Fibroblast of skin of right biceps (primary cell): ENCODE results near the gene ALG14.
"Not testable (repeated sequence)": the region's sequence is repeated elsewhere in the genome, so short reads cannot be mapped to it uniquely, and the experiment has no call there.

Source experiments
- DNase-seq: peaks from one replicate; pipeline ENCODE4 v3.0.0-alpha.2; 2013

The ALG14 gene

DNA sequence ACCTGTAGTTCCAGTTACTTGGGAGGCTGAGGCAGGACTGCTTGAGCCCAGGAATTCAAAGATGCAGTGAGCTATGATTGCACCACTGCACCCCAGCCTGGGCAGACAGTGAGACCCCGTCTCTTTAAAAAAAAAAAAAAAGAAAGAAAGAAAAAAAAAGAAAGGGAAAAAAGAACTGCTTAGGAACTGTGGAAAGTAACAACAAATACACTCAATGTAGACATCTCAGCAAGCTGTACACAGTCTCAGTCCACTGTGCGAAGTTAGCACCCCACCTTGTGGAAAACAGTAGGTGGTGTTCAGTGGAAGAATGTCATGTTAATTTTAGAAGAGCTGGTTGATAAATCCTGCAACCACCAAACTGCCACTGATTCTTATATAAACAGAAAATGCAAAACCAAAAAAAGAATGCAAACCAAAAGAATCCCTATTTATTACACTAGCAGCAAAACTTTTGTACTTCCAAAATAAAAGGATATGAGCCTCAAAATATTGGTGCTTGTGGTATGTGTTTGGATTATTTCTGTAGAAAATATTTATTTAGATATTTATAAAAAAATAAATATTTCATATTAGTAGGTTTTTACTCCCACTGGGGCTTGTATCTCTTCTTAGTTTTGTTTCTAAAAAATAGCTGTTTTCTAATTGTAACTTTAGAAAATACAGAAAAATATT, 31.1 kb downstream of the ALG14 start:
- peak; percentile 86 for DNase-seq

DNA sequence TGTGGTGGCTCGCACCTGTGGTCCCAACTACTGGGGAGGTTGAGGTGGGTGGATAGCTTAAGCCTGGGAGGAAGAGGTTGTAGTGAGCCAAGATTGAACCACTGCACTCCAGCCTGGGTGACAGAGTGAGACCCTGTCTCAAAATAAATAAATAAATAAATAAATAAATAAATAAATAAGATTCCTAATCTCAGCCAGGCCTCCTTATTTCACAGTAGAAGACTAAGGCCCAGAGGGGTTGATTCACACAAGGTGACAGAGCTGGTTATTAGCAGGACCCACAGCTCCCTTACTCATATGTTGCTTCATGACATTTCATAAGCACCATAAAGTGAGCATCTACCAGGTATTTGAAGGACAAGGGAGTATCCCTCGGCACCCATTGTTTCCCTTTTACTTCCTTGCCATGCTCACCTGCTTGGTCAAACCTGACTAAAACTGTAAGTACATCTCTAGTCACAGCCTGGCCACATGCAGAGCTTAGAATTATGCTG, 32.7 kb downstream of the ALG14 start:
- DNase-seq, result no peak

DNA sequence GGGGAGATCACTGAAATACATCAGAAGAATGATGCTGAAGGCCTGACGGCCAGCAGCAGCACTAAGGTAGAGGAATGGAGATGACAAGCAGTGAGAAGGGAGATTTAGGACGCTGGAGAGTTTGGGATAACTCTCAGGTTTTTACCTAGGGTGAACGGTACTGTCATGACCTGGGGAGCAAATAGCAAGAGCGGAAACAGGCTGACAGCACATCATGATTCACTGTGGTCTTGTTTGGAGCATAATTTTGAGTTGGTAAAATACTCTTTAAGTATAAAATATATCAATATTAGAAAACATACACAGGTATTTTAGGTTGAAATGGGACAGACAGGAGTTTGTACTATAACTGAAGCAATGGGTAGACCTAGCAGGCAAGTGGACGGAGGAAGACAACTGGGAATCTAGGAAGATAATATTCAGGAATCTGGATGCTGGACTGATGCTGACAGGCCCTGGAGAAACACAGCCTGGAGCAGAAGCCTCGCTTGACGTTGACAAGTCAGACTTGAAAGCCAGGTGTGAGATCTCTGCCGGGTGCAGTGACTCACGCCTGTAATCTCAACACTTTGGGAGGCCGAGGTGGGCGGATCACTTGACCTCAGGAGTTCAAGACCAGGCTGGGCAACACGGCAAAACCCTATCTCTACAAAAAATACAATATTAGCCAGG, 33.3 kb downstream of the ALG14 start:
- DNase-seq, result no peak

DNA sequence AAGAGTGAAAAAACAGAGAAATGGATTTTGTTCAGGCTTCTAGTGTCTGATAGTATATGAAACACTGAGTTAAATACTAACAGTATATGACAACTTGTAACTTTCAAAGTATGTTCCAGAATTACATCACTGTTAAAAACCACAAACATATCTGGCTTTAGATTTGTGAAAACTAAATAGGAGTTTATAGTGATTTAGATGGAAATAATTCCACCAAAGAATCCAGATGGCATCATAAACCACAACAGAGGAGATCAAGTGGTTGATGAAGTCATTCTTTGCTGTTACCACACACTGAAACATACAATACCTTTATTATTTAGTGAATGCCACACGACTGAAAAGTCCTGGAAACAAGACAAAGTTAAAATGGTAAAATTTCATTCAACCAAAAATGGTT, 37.2 kb downstream of the ALG14 start:
- peak; percentile 95 for DNase-seq

DNA sequence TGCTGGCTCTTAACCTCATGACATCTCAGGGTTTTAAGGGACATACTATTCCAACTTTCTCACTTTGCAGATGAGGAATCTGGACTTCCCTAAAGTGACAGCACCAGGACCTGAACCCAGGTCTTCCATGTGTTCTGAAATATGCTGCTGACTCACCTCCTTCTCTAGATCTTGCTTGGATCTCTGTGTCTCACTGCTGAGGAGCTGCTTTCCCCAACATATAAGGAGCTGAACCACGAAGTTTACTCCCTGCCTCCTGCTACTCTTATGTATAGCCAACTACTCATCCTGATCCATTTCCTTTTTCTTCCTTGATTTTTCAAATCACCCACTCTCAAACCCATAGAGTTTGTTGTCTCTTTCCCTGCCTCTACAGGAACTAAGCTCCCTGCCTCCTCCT, 38.2 kb downstream of the ALG14 start:
- DNase-seq, result peak; percentile 63

DNA sequence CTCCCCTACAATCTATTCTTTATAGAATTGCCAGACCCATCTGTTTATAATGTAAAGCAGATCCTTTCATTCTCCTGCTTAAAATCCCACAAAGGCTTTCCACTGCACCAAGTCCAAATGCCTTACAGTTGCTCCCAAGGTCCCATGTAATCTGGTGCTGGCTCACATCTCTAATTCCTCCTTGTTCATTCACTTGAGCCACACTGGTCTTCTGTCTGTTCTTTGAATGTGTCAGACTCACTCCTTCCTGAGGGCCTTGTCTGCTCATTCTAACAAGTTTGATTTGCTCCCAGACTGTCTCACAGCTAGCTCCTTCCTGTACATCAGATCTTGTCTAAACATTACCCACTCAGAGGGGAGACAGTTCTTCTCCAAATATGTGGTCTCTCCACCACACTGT, 38.9 kb downstream of the ALG14 start:
- DNase-seq, result peak; percentile 59

DNA sequence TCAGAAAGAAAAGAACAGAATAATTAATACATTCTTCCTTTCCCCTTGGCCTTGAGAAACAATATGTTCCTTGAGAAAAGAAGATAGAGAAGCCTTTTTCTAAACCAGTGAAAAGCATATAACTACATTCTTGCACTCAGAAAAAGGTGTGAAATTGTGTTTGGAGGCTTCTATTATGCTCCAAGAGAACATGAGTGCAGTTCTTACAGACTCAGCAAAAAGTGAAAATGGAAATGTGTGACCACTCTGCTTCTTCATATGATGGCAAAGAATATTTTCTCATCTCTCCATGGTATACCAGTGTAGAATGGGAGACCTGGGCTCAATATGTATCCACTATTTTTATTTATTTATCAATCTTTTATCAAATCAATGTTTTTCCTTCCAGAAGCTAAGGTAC, 43.2 kb downstream of the ALG14 start:
- no peak for DNase-seq

DNA sequence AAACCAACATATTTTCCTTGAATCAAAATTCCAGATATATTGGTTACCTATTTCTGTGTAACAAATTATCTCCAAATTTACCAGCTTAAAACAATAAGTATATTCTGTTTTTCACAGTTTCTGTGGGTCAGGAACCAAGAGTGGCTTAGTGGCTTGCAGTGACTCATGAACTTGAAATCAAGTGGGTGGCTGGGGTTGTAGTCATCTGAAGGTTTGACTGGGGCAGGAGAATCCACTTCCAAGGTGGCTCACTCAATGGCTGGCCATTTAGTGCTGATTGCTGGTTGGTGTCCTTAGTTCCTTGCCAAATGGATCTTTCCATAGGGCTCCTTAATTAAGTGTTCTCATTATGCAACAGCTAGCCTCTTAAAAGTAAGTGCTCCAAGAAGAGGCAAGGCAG, 43.8 kb downstream of the ALG14 start:
- no peak for DNase-seq

DNA sequence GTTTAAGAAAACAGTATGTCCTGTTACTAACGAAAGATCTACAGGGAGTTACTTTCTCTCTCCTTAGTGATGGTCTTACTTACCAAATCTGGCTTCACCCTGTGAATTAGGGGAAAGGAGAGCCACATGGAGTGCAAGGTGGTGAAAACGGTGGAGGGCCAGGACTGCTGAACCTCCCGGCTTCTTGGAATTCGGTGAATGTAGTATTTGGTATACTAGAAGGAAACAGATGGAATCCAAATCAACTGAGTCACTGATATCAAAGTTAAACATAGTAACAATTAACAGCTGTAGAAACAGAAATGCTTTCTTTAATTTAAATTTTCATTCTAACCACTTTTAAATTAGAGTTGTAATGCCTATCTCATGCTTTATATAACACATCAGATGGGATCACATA, 45.7 kb downstream of the ALG14 start:
- DNase-seq, result peak; percentile 68

DNA sequence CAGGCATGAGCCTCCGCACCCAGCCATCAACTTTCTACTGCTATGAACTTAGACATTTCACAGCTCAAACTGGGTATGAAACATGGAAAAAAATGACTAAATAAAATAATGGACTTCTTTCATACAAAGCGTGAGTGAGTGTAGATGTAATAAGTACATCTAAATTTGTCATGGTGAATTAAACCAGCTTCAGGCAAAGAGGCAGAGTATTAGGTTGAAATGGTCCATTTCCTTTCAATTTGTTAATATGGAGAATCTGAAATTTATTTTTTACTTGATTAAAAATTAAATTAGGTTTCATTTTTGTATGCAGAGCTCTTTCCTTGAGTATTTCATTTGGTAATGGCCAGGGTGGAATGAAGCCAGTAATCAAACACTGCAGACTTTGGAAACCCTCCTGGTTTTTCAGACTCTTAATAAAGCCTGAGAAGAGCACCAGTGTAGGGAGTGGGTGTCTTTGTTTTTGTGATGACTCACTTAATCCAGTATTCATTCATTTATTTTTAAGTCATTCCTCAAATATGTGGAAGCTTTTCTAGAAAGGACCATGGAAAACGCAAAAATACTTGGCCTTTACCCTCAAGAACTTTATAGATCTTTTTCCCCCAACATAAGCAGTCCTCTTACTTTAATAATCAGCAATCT, 49.2 kb downstream of the ALG14 start:
- peak; percentile 90 for DNase-seq

DNA sequence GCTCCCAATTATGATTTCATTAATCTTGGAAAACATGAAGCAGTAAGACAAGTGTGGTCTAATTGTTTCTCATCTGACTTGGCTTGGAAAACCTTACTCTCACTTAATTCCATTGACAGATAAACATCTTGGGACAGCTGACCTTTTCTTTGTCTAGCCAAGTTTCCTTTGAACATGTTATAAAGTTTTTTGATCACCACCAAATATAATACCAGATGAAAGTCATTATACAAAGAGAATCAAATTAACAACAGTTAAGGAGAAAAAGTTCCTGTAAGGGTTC, 50.2 kb downstream of the ALG14 start:
- DNase-seq, result no peak

DNA sequence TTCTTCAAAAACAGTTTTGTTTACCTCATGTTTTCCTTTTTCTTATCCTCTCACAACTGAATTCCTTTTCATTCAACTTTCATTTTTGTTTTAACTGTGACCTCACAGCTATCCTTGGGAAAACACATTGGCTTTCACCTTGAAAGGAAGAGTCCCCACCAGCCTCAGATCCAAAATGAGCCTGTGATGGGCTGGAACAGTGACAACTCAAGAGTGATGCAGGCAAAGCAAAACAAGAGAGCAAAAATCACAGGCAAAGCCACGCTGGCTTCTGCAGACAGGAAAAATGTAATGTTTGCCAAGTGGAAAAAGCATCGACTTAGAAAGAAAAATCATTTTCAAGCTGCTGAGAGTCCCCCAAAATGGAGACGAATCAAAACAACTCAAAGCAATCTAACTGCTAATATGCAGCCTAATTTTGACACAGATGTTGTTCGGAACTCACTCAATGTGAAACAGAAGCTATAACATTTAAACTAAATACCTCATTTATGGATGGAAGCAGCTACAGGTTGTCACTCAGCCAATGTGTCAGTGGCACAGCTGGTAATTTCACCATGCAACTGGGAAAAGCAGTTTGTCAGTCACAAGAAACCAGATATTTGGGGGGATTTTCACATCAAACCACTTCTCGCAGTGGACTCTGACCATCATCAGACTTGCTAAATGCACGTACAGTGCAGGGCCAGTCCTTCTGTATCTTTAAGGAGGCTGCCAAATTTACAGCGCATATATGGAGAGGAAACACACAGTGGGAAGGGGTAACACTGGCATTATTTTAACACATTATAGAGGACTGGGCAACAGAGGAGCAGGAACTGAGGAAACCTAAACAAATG, 50.7 kb downstream of the ALG14 start:
- DNase-seq, result no peak

DNA sequence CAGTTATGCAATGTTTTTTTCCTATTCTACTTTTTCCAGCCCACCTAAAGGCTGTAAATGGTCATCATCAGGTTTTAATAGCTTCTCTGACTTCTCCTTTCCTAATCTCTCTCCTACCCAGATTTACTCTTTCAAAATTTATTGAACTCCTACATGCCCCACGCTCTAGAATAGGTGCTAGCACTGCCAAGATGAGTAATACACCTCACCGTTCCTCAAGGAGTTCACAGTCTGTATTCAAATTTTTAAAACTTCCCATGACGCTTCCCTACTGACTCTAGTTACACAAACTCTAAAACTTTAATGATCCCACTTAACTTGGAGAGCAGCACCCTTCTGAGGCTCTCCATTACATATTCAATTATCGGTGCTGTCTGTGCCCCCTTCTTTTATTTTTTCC, 51.6 kb downstream of the ALG14 start:
- no peak for DNase-seq

DNA sequence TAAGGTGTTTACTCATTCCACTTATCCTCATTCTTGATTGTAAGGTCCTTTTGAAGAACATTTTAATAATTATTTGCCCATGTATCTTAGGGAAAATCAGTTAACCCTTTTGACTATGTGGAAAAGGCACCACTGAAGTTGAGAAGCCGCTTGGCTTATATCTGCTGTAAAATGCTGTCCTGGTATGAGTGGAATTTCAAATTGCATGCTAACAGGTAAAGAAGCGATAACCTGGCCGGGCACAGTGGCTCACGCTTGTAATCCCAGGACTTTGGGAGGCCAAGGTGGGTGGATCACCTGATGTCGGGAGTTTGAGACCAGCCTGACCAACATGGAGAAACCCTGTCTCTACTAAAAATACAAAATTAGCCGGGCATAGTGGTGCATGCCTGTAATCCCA, 53.3 kb downstream of the ALG14 start:
- DNase-seq, result not testable (repeated sequence)

DNA sequence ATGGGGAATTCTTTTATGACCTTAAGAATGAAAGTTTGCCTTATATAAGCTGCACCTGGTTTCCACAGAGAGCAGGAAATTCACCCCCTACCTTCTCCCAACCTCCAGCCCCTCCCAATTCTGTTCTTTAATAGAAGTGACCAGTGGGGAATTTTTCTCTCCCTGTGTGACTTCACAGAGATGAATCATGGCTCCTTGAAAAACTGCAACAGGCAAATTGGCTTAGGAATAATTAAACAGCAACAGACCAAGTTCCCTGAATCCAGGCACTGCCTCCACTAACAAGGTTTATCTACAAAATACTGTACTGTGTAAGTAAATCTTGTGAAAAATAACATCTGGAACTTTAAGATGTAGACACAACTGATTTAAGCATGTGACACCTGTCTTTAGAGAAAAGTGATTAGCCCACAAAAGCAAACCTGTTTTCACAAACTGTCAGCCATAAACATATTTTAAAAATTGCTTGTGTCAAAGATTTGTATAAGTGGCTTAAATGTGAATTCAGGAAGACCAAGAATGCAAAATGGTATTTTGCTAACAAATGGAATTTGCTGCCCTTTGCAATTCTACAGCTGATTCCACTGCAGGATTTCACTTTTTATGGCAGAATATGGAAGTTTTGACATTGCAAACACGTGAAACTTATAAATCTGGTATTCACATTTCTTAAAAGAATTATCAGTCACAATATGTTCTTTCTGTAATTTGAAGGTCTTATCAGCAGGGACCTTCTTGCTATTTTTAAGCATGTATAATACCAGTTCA, 54.0 kb downstream of the ALG14 start:
- peak; percentile 47 for DNase-seq

DNA sequence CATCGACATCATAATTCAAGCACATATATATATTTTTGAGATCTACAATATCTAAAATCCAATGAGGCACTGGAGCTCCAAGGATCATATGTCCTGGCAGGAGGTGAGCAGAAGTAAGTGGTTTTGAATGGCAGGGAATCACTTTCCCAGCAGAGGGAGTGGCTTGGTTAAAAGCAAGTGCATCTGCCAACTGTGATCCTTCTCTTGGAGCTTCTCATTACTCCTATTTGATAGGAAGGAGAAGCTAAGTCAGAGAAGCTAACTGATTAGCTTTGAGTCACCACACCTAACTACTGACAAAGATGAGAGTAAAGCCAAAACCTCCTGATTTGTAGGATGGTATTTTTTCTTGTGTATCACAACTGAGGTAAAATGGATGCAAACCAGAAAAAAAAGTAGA, 55.0 kb downstream of the ALG14 start:
- DNase-seq, result no peak

DNA sequence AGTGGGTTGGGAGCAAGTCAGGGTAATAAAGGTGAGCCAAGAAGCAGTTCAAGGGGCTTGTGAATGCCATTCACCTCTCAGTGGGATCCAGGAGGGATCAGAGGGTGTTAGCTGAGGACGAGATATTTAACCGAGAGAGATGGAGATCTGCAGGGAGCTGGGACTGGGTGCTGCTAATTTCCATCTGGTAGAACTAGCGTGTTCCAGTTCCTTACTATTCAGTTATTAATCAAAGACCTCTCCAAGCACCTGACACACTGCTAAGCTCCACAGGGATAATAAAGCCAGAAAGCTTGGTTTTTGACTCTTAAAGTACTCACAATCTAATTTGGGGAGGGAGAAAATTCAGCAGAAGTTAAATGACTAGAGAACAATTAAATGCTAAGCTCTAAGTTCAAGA, 57.7 kb downstream of the ALG14 start:
- DNase-seq, result no peak

DNA sequence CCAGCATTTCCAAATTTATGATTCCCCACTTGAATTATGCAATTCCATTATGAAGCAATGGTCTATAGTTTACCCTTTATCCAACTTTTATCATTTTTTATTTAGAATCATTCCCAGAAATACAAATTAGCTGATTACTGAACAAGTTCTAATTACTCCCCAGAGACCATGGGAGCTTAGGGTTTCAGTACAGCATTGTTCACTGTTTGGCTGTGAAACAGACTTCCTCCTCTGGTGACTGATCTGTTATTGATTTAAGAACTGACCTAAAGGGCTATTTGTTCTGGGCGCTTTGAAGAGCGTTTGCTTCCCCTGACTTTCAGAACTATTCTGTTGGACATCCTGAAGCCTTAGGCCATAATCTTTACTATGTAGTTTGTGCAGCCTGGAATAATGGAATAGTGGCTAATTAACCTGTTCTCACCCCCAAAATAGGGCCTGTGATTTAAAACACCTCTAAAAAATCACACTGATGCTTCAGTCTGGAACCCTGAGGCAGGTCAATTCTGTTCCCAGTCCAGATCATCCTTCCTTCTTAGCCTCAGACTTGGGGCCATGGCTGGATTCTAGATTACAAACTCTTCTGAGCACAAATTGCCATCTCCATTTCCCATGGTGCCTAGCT, 58.7 kb downstream of the ALG14 start:
- DNase-seq, result no peak

DNA sequence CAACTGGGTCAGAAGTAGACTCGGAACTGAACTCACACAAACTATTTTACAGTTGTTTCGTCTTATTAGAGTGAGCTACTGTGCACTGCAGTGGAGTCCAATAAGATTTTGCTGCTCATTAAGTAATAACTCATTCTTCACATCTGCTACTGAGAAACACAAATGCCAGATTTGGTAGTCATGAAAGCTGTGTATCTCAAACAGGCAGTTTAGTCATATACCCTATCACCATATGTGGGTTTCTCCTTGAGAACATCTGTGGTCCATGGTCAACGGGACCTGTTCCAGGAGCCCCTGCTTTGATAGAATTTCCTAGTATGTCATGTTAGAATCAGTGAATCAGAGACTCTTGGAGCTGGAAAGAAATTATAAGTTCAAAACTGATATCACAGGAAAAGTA, 60.4 kb downstream of the ALG14 start:
- peak; percentile 96 for DNase-seq

DNA sequence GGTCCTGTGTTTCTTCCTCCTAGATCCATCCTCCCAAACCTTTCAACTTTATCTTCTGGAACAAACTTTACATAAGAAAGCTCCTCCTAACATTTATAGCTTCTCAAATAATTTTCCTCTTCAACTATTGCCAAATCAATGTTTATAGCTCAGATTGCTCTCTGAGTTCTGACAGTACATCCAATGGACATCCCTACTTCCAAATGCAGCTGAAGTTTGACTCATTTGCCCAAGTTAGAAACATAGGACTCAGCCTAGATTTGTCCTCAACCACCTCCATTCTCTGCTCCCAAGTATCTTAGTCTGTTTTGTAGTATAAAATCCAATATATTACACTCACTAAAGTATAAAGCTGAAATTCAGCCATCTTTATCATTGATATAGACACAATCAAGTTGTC, 62.6 kb downstream of the ALG14 start:
- DNase-seq, result no peak

DNA sequence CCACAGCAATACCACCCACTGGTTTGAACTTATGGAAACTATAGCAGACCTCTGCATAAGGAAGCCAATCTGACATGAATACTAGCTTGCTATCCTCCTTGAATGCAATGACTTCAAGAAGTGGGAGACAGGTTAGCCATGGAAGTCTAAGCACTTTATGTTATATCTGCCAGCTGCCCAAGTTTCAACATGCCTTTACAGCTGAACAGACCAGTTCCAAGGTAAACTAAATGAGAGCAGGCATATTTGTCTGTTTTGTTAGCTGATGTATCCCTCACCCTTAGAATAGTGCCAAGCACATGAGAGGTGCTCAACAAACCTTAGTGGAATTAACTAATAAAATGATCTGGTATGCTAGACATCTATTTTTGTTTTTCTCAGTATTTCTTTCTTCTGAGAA, 65.1 kb downstream of the ALG14 start:
- no peak for DNase-seq

DNA sequence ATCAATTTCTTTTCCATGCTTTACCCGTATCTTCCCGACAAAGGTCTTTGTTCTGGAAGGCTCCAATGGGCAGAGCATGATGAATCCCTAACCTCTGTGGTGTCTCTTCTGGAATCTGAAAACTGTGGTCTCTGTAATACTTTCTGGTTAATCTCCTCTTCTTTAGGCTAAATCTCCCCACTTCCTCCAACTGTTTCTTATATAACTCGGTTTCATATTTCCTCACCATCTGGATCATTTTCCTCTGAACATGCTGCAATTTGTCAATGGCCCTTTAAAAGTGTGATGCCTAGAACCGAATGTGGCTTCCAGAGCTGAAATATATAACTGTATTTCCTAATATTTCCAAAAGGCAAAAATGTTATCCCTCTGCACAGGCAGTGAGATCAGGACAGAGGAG, 66.1 kb downstream of the ALG14 start:
- DNase-seq, result peak; percentile 77
